ENCODE data around the gene HTR3C. TPM values are rescaled to one million over a fixed set of nuclear protein-coding genes. Genes with fewer than 3 reads are reported as not detected.

Gene HTR3C
- total RNA-seq, 4 donors from 2014 or later = 0.45 TPM; not detected in 3

- H3K27ac ChIP-seq = no peak overlapping the region
- H3K4me3 ChIP-seq (replicated peaks in 1 of 3) = no peak overlapping the region
- no peaks in the 10 kb centered on the region for H3K27me3 ChIP-seq
- peaks cover 0 to 11% of the 10 kb centered on the region in 2 donors for H3K36me3 ChIP-seq
- DNase-seq = no peak
- no peaks in the 10 kb centered on the region for H3K9me3 ChIP-seq
- TF ChIP-seq CTCF (IDR thresholded peaks at IDR 0.05) (no peak), POLR2A (IDR thresholded peaks at IDR 0.05) (no peak)
- H3K4me1 ChIP-seq = peaks cover 5 to 6% of the 10 kb centered on the region in 2 donors
- WGBS, 2 donors = 62 to 70% methylated on average over 3 of the region's 3 CpGs
- intact Hi-C loops (cut with DNase I) = no loop called here
These were observed 44.7 kb upstream of the HTR3C start for GRCh38 chr3:184008161-184008560.

GRCh38 chr3:184011230-184011876 is 41.5 kb upstream of the HTR3C start:
- Histone ChIP-seq H3K4me1 (peaks cover 0 to 5% of the 10 kb centered on the region in 2 donors), H3K27ac (no peak overlapping the region), H3K36me3 (peaks cover 0 to 11% of the 10 kb centered on the region in 2 donors), H3K4me3 (replicated peaks in 1 of 3) (no peak overlapping the region), H3K9me3 (no peaks in the 10 kb centered on the region), H3K27me3 (no peaks in the 10 kb centered on the region)
- intact Hi-C loops (cut with DNase I) = loop anchor here (10.0 kb wide), 1 partner anchor 143 kb away; the partner anchor contains the start of gene DVL3
- no peak for DNase-seq
- TF ChIP-seq CTCF (IDR thresholded peaks at IDR 0.05) = no peak
- no peak for TF ChIP-seq POLR2A (IDR thresholded peaks at IDR 0.05)
- WGBS, 2 donors = 47 to 66% methylated on average over 4 of the region's 4 CpGs

- peaks cover 0 to 11% of the 10 kb centered on the region in 2 donors for H3K36me3 ChIP-seq
- no peak overlapping the region for H3K4me3 ChIP-seq (replicated peaks in 1 of 3)
- H3K27ac ChIP-seq = no peak overlapping the region
- DNase-seq = no peak
- no peaks in the 10 kb centered on the region for H3K27me3 ChIP-seq
- TF ChIP-seq CTCF (IDR thresholded peaks at IDR 0.05) = no peak
- TF ChIP-seq POLR2A (IDR thresholded peaks at IDR 0.05) = no peak
- H3K9me3 ChIP-seq = no peaks in the 10 kb centered on the region
- WGBS, 2 donors = 83 to 89% methylated on average over 6 of the region's 6 CpGs
- peaks cover 6% of the 10 kb centered on the region in 2 donors for H3K4me1 ChIP-seq
- intact Hi-C loops (cut with DNase I) = loop anchor here (10.0 kb wide), 1 partner anchor 143 kb away; the partner anchor contains the start of gene DVL3
These were observed 40.6 kb upstream of the HTR3C start for GRCh38 chr3:184011937-184012889.

GRCh38 chr3:184015381-184016019 is 37.3 kb upstream of the HTR3C start:
- Histone ChIP-seq H3K4me1 (peaks cover 6% of the 10 kb centered on the region in 2 donors), H3K36me3 (peaks cover 0 to 7% of the 10 kb centered on the region in 2 donors), H3K27me3 (no peaks in the 10 kb centered on the region), H3K4me3 (replicated peaks in 1 of 3) (no peak overlapping the region), H3K27ac (no peak overlapping the region), H3K9me3 (no peaks in the 10 kb centered on the region)
- TF ChIP-seq CTCF (IDR thresholded peaks at IDR 0.05) = no peak
- TF ChIP-seq POLR2A (IDR thresholded peaks at IDR 0.05) = no peak
- 86 to 91% methylated on average over 10 of the region's 10 CpGs for WGBS, 2 donors
- DNase-seq = no peak
- intact Hi-C loops (cut with DNase I) = loop anchor here (2.0 to 10.0 kb wide), 2 partner anchors 119 to 139 kb away; partner anchors contain the start of gene DVL3
